GM18861 (cell line): ENCODE measurements around the gene PAIP2B.

Experiments
- ATAC-seq: cut with Tn5 transposase; IDR thresholded peaks from one replicate; pipeline ENCODE4 v1.9.1; 2021; ENCODE audit not compliant: unreplicated experiment

Gene PAIP2B

DNA sequence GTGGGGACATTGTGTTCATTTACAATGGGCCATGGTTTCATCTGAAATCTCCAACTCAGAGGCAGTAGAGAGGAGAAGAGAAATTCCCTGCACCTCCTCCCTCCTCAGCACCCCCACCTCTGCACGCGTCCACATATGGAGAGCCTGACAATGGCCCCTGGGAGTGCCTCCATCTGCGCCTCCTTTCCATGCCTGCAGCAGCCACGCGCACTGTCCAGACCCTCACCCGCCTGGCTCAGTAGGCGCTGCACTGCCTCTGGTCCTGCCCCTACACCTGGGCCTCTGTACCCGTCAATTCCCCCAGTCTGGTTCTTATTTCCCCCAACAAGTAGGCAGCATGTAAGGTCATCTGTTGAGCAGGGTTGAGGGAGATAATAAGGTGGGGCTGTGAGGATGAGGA lies 72.6 kb downstream of the PAIP2B start:
- no peak for ATAC-seq

DNA sequence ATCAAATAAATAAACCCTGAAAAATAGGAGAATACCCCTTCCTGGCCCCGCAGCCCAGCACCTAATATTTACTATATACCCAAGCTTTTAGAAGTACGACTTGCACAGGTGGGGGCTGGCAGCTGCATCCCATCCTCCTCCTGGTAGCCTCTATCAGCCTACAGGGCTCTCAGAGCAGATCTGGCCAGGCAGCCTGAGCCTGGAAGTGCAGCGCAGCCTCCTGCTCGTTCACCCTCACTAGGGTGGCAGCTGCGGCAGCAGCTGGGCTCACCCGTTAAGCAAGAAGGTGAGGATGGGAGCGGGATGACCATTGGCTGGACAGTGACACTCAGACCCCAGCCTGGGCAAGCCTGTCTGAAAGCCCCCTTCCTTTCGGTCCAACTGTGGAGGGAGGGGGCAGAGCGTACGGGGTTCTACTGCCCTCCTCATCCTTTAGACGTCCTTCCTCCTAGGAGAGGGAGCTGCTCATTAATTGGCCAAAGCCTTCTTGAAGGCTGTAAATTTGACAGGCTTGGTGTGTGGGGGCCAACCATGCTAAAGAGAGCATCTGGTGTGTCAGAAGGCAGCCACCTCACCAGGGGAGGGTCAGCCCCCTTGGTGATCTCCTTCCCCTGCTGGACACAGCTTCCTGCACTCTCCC lies 73.2 kb downstream of the PAIP2B start:
- ATAC-seq, result no peak

DNA sequence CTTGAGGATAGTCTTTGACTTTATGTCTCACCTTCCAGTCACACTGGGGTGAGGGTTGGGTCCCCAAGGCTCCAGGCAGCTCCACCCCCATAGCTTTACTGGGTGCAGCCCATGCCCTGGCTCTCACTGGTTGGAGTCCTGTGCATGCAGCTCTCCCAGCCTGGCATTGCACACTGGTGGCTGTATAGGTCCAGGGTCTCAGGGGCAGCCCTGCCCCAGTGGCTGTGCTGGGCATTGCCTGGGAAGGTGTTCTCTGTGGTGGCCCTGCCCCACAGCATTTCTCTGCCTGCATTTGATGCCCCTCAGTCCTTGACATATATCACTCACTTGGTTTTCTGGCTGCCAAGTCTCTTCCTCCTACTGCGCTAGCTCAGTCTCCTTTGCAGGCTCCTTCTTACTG lies 75.3 kb downstream of the PAIP2B start:
- no peak for ATAC-seq

DNA sequence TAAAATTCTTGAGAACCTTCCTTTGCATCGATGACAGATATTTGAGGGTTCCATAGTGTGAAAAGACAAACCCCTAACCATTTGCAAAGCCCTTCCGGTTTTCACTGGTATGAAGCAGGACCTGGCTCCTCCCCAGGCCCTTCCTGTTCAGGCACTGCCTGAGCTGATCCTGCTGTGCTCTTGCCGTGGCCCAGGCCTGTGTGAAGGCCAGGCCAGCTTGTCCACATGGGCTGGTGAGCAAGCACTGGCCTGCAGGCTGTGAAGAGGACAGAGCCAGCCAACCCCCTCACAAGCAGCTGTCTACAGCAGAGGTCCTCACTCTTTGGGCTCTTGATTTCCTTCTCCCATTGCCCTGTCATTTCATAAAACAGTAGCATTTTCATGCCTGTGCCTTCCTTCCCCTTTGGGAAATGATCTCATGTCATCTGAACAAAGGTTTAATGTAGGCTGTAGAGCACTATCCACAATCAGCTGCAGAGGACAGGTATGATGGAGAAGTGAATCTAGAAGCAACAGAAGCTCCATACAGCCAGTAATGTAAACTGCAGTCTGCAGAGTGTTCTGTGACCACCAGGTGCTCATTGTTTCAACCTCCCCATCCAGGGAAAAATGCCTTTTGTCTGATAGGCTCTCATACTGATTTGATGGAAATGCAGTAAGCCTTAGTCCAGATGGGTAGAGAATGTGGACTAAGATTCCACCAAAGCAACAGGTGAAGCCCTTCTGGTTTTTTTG lies 76.7 kb downstream of the PAIP2B start:
- no peak for ATAC-seq

DNA sequence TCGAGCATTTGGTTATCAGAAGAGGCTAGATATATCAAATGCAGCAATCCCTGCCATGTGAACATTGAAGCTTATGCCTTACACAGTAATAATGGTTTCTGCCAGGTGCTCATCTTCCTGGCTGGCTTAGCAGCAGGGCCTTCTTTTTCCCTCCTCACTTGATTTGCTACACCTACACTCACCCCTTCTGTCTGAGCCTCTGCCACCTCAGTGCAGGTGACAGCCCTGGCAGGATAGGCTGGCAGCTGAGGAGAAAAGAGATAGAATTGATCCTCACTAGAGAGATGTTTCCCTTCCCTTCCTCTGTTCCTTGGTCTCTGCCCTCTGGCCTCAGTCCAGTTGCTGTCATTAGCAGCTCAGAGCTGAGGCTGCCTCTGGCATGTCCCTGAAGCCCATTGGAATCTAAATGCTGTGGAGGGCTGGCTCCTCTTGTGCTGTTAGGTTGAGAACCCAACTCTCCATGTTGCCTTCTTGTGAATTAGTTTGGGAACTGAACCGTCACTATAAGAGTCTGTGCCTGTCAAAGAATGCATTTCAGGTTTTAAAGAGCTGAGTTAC lies 78.3 kb downstream of the PAIP2B start:
- no peak for ATAC-seq

DNA sequence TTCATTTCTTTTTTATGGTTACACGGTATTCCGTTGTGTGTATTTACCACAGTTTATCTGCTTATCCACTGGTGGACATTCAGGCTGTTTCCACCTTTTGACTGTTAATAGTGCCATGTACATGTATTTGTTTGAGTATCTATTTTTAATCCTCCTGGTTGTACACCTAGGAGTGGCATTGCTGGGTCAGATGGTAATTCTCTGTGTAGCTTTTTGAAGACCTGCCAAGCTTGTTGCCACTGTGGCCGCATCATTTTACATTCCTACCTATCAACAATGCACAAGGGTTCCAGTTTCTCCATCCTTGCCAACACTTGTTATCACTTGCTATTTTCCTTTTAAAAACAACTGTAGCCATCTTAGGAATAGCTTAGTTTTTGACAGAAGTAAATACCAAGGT lies 83.1 kb downstream of the PAIP2B start:
- no peak for ATAC-seq

DNA sequence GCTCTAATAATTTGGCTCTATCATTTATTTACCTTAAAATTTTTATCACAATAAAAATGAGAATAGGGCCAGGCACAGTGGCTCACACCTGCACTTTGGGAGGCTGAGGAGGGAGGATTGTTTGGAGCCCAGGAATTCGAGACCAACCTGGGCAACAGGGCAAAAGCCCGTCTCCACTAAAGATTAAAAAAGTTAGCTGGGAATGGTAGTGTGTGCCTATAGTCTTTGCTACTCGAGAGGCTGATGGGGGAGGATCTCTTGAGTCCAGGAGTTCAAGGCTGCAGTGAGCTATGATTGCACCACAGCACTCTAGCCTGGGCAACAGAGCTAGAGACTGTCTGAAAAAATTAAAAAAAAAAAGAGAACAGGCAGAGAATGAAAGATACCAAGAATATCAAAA lies 90.7 kb downstream of the PAIP2B start:
- ATAC-seq, result no peak

DNA sequence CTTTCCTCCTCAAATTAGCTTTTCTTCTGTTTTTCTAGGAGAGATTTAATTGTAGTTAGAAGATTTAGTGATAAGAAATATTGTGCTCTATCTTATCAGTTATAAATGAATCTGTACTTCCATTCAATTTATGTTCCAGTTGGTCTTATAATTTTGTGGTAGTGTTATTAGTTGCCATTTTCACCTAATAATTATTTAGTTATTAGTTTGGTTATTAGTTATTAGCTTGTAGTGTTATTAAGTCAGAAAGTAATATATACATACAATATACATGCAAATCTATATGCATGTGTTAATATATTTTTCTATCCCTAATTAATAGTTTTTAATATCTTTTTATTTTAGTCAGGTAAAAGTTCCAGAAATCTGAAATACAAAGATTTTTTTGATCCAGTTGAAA lies 93.3 kb downstream of the PAIP2B start:
- no peak for ATAC-seq
